Upper lobe of left lung (tissue), 6 donors: ENCODE data around the gene AKIP1. TPM values are rescaled to one million over a fixed set of nuclear protein-coding genes. Genes with fewer than 3 reads are reported as not detected.
A peak's percentile ranks its signal among the peaks of the same experiment; 100 is the strongest.

ENCODE experiments used
- ATAC-seq, 2 donors: fragments of 200-7000 bp; cut with Tn5 transposase; one replicate each; pipeline ENCODE4 v1.9.1; 2022; ENCODE audit warnings: mild to moderate bottlenecking in 2 of 2, moderate library complexity in 2 of 2; ENCODE audit not compliant: low FRiP score in 2 of 2
- DNase-seq, 2 donors: peaks; one replicate each; pipeline ENCODE4 v3.0.0-alpha.2; 2019 to 2020
- H3K27ac ChIP-seq, 4 donors: fragments of 200-600 bp; sonication (generic); one replicate each; pipeline ENCODE4 v1.5.1; 2016 to 2019
- H3K27me3 ChIP-seq, 4 donors: fragments of 200-600 bp; sonication (generic); one replicate each; pipeline ENCODE4 v1.5.1; 2017 to 2019
- H3K36me3 ChIP-seq, 4 donors: fragments of 200-600 bp; sonication (generic); one replicate each; pipeline ENCODE4 v1.5.1; 2016 to 2019
- H3K4me1 ChIP-seq, 4 donors: fragments of 200-600 bp; sonication (generic); one replicate each; pipeline ENCODE4 v1.5.1; 2018 to 2019
- H3K4me3 ChIP-seq, 4 donors: fragments of 200-600 bp; sonication (generic); one replicate each; pipeline ENCODE4 v1.5.1; 2017 to 2019; ENCODE audit warnings: mild to moderate bottlenecking in 2 of 4, moderate library complexity in 1 of 4
- H3K9me3 ChIP-seq, 4 donors: fragments of 200-600 bp; sonication (generic); one replicate each; pipeline ENCODE4 v1.5.1; 2018 to 2019
- CTCF ChIP-seq, 6 experiments: fragments of 450-650 bp in 4 of 6; fragments of 200-600 bp in 2 of 6; sonication (generic) in 2 of 6; IDR thresholded peaks; one replicate each; pipeline ENCODE4 v1.5.1; 2016 to 2019; ENCODE audit warnings: antibody characterized with exemption in 6 of 6
- EP300 ChIP-seq, 4 donors: sonication (generic); formaldehyde crosslinking; IDR thresholded peaks; one replicate each; pipeline ENCODE4 v1.5.1; 2017; ENCODE audit warnings: antibody characterized with exemption in 4 of 4, control low read depth in 2 of 4
- POLR2A ChIP-seq, 4 donors: fragments of 450-650 bp; IDR thresholded peaks; one replicate each; pipeline ENCODE4 v1.5.1; 2016 to 2017; ENCODE audit warnings: antibody characterized with exemption in 4 of 4, mild to moderate bottlenecking in 2 of 4
- POLR2AphosphoS5 ChIP-seq, 2 donors: sonication (generic); formaldehyde crosslinking; IDR thresholded peaks; one replicate each; pipeline ENCODE4 v1.5.1; 2017; ENCODE audit warnings: antibody characterized with exemption in 2 of 2
- WGBS, 2 donors: methylation state at CpG; one replicate each; pipeline ENCODE4 v1.1.5; 2017 to 2018; 5-methylcytosine and 5-hydroxymethylcytosine counted together
- total RNA-seq, 6 donors: library from RNA; depleted of rRNA in 4 of 6; stranded (reverse); fragments of >200 nt in 4 of 6; gene quantifications; one replicate each; pipeline versions ENCODE4 v1.1.0 to v1.2.1, GENCODE V29; 2016 to 2021
- donor health status: DM: no; HTN: no; CAD: no; lungs with moderate emphysema.
- donor health status: DM: no; HTN: yes; CAD: no; lungs with severe emphysema.

The AKIP1 gene
- total RNA-seq, 6 donors from 2014 or later, result 17.4 to 31.8 (median 23.1) TPM

GRCh38 chr11:8914661-8915018 is 3.7 kb downstream of the AKIP1 start:
- 45 to 51% methylated on average over 4 of the region's 4 CpGs for WGBS, 2 donors
- Histone ChIP-seq H3K4me1 (peaks cover 26 to 51% (median 42%) of the 10 kb centered on the region in 4 donors), H3K27me3 (no peaks in the 10 kb centered on the region), H3K27ac (peak overlapping the region in 3 of 4 donors; percentile 71 to 79 (median 74)), H3K9me3 (no peaks in the 10 kb centered on the region), H3K4me3 (peak overlapping the region in 2 of 4 donors; percentile 18 to 20), H3K36me3 (peaks cover 0 to 30% (median 15%) of the 10 kb centered on the region in 4 donors)
- DNase-seq (no peak), ATAC-seq (no peak)
- TF ChIP-seq CTCF (IDR thresholded peaks at IDR 0.05) (no peak), EP300 (IDR thresholded peaks at IDR 0.05) (no peak), POLR2AphosphoS5 (IDR thresholded peaks at IDR 0.05) (no peak), POLR2A (IDR thresholded peaks at IDR 0.05) (no peak)

GRCh38 chr11:8917157-8917825 is 6.3 kb downstream of the AKIP1 start:
- WGBS, 2 donors, result 38 to 39% methylated on average over 5 of the region's 5 CpGs
- Histone ChIP-seq H3K9me3 (no peaks in the 10 kb centered on the region), H3K27me3 (no peaks in the 10 kb centered on the region), H3K36me3 (peaks cover 0 to 56% (median 38%) of the 10 kb centered on the region in 4 donors), H3K4me1 (peaks cover 22 to 37% (median 31%) of the 10 kb centered on the region in 4 donors), H3K4me3 (no peak overlapping the region), H3K27ac (peak overlapping the region; percentile 54 to 72 (median 68))
- ATAC-seq (peak; percentile 78 to 89), DNase-seq (peak in 1 of 2 donors; percentile 67)
- TF ChIP-seq POLR2AphosphoS5 (IDR thresholded peaks at IDR 0.05) (no peak), CTCF (IDR thresholded peaks at IDR 0.05) (no peak), POLR2A (IDR thresholded peaks at IDR 0.05) (no peak), EP300 (IDR thresholded peaks at IDR 0.05) (no peak)

GRCh38 chr11:8922691-8923090 is 11.7 kb downstream of the AKIP1 start:
- peaks cover 0 to 55% (median 42%) of the 10 kb centered on the region in 4 donors for H3K36me3 ChIP-seq

GRCh38 chr11:8925711-8926110 is 14.7 kb downstream of the AKIP1 start:
- Histone ChIP-seq H3K27me3 (no peaks in the 10 kb centered on the region), H3K9me3 (no peaks in the 10 kb centered on the region), H3K4me1 (no peaks in the 10 kb centered on the region), H3K36me3 (peaks cover 0 to 25% (median 18%) of the 10 kb centered on the region in 4 donors), H3K27ac (no peak overlapping the region), H3K4me3 (no peak overlapping the region)
- no peak for ATAC-seq
- no peak for DNase-seq
- TF ChIP-seq POLR2A (IDR thresholded peaks at IDR 0.05) (no peak), CTCF (IDR thresholded peaks at IDR 0.05) (no peak), EP300 (IDR thresholded peaks at IDR 0.05) (no peak), POLR2AphosphoS5 (IDR thresholded peaks at IDR 0.05) (no peak)
- 96 to 97% methylated on average over 2 to 4 of the region's 5 CpGs for WGBS, 2 donors

More at GRCh38 chr11:8922691-8923090, 11.7 kb downstream of the AKIP1 start:
- Histone ChIP-seq H3K27me3 (no peaks in the 10 kb centered on the region), H3K4me1 (peaks cover 0 to 3% (median 1%) of the 10 kb centered on the region in 4 donors), H3K4me3 (no peak overlapping the region), H3K9me3 (no peaks in the 10 kb centered on the region), H3K27ac (no peak overlapping the region)
- ATAC-seq (no peak), DNase-seq (no peak)
- 82 to 85% methylated on average over 5 of the region's 5 CpGs for WGBS, 2 donors
- TF ChIP-seq POLR2A (IDR thresholded peaks at IDR 0.05) (no peak), EP300 (IDR thresholded peaks at IDR 0.05) (no peak), POLR2AphosphoS5 (IDR thresholded peaks at IDR 0.05) (no peak), CTCF (IDR thresholded peaks at IDR 0.05) (no peak)

GRCh38 chr11:8926236-8926635 is 15.2 kb downstream of the AKIP1 start:
- Histone ChIP-seq H3K36me3 (peaks cover 0 to 20% (median 16%) of the 10 kb centered on the region in 4 donors), H3K27ac (no peak overlapping the region), H3K4me1 (no peaks in the 10 kb centered on the region), H3K4me3 (no peak overlapping the region), H3K9me3 (no peaks in the 10 kb centered on the region), H3K27me3 (no peaks in the 10 kb centered on the region)
- no peak for TF ChIP-seq POLR2AphosphoS5 (IDR thresholded peaks at IDR 0.05)
- TF ChIP-seq CTCF (IDR thresholded peaks at IDR 0.05), result no peak
- TF ChIP-seq POLR2A (IDR thresholded peaks at IDR 0.05), result no peak
- TF ChIP-seq EP300 (IDR thresholded peaks at IDR 0.05), result no peak
- 94% methylated on average over 5 of the region's 5 CpGs; no CpG with 5 or more reads in 1 of the 2 donors for WGBS, 2 donors
- no peak for DNase-seq
- ATAC-seq, result no peak
